Mucosa of rectum (tissue), 2 donors: Measurements from ENCODE around the gene ALAD.

Experiments used
- H3K27ac ChIP-seq, 2 donors: one replicate each; pipeline ENCODE4 v1.7.0; 2013; ENCODE audit warnings: inconsistent platforms in 2 of 2, low read depth in 2 of 2, low read length in 2 of 2
- H3K27me3 ChIP-seq, 2 donors: one replicate each; pipeline ENCODE4 v1.7.0; 2013; ENCODE audit warnings: low read length in 2 of 2; ENCODE audit not compliant: control insufficient read depth in 2 of 2, insufficient read depth in 2 of 2
- H3K36me3 ChIP-seq, 2 donors: one replicate each; pipeline ENCODE4 v1.7.0; 2013; ENCODE audit warnings: low read length in 2 of 2; ENCODE audit not compliant: control insufficient read depth in 2 of 2, insufficient read depth in 2 of 2
- H3K4me1 ChIP-seq, 2 donors: one replicate each; pipeline ENCODE4 v1.7.0; 2013; ENCODE audit warnings: low read length in 2 of 2, mild to moderate bottlenecking in 1 of 2; ENCODE audit not compliant: control insufficient read depth in 2 of 2, insufficient read depth in 2 of 2
- H3K4me3 ChIP-seq, 2 donors: one replicate each; pipeline ENCODE4 v1.7.0; 2013; ENCODE audit warnings: low read length in 2 of 2
- H3K9ac ChIP-seq, 2 donors: one replicate each; pipeline ENCODE4 v1.7.0; 2013; ENCODE audit warnings: low read length in 2 of 2, low read depth in 1 of 2, mild to moderate bottlenecking in 1 of 2
- H3K9me3 ChIP-seq, 2 donors: one replicate each; pipeline ENCODE4 v1.7.0; 2013; ENCODE audit warnings: low read length in 2 of 2; ENCODE audit not compliant: control insufficient read depth in 2 of 2
- donor health status: healthy.
- donor health status: Normal muscosa, but diverticular disease.

The ALAD gene

DNA sequence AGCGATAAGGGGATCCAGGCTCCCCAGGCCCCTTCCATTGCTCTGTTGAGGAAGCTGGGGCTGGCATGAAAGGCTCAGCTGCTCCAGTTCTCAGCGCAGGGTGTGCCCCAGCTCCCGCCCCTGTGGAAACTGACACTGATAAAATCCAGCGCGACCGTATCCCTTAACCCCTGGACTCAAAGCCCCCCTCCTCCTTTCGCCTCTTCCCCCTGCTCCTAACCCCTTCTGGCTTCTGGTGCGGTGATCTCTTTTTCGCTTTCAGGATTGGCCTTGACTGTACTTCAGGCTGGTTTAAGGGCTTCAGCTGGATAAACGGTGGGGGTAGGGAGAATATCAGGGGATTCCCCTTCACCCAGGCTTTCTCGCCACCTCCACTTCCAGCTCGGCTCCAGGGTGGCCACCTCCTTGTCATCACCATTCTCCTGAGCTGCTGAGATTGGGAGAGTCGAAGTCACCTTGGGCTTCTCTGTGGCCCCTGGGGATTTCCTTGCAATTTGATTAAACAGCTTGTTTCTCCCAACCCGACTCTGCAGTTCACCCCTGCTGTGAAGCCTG, 50.9 kb downstream of the ALAD start:
- peak overlapping the region; percentile 67 to 86 for H3K4me3 ChIP-seq

DNA sequence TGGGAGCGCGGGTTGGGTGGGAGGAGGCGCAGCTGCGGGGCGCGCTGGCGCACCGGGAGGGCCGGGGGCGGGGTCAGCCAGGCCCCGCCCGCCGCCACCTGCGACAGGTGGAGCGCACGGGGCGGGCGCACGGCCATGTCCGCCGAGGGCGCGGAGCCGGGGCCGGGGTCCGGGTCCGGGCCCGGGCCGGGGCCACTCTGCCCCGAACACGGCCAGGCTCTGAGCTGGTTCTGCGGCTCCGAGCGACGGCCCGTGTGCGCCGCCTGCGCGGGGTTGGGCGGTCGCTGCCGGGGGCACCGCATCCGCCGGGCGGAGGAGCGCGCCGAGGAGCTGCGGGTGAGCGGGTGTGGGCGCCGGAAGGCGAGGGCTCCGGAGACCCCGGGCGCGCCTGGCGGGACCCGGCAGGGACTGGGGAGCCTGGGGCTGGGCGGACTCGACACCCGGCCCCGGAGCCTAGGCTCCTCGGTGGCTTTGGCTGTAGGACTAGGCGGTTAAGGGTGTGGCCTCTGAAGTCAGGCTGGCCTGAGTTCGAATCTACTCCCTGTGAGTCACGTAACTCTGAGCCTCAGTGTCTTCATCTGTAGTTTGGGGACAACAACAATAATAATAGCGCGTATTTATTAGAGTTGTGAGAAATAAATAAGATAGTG, 51.5 kb downstream of the ALAD start, which contains the start of gene BSPRY:
BSPRY (plus strand) TSS at position 97 of the 650 bp plus-strand sequence; CDS start at position 136, 39 bp downstream.
- Histone ChIP-seq H3K9ac (peak within 1 kb of the TSS; percentile 66 to 79), H3K4me1 (peaks cover 22 to 31% of the 10 kb centered on the region in 2 donors), H3K27ac (peak within 1 kb of the TSS; percentile 61 to 75), H3K4me3 (peak within 1 kb of the TSS; percentile 67 to 86), H3K36me3 (no peaks in the 10 kb centered on the region), H3K27me3 (peaks cover 0 to 2% of the 10 kb centered on the region in 2 donors), H3K9me3 (no peaks in the 10 kb centered on the region)

More for the DNA sequence above, 50.9 kb downstream of the ALAD start:
- Histone ChIP-seq H3K36me3 (peaks cover 0 to 3% of the 10 kb centered on the region in 2 donors), H3K9ac (peak overlapping the region; percentile 66 to 79), H3K4me1 (peaks cover 22 to 29% of the 10 kb centered on the region in 2 donors), H3K27me3 (peaks cover 0 to 2% of the 10 kb centered on the region in 2 donors), H3K9me3 (no peaks in the 10 kb centered on the region), H3K27ac (peak overlapping the region; percentile 61 to 75)

DNA sequence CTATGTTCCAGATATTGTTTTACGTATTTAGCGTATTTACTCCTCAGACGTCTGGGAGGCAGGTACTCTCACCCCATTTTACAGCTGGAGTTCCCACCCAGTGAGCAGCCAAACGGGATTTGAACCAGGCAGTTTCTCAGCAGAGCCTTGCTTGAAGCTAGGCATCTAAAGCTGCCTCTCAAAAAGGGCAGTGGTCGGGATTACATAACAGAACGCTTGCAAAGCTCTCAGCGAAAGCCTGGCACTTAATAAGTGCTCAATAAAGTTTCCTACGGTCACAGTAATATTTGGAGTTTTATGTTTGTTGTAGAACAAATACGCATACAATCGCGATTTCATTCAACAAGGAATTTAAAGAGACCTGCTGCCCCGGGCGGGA, 52.0 kb downstream of the ALAD start:
- H3K9ac ChIP-seq: peak overlapping the region in 1 of 2 donors; percentile 36
- H3K36me3 ChIP-seq: no peaks in the 10 kb centered on the region
- H3K27ac ChIP-seq: peak overlapping the region in 1 of 2 donors; percentile 29
- H3K4me3 ChIP-seq: peak overlapping the region; percentile 64 to 67
- H3K4me1 ChIP-seq: peaks cover 22 to 33% of the 10 kb centered on the region in 2 donors
- no peaks in the 10 kb centered on the region for H3K9me3 ChIP-seq
- H3K27me3 ChIP-seq: peaks cover 0 to 2% of the 10 kb centered on the region in 2 donors

- peak overlapping the region in 1 of 2 donors; percentile 36 for H3K9ac ChIP-seq
- H3K27me3 ChIP-seq: peaks cover 0 to 2% of the 10 kb centered on the region in 2 donors
- no peaks in the 10 kb centered on the region for H3K36me3 ChIP-seq
- no peak overlapping the region for H3K4me3 ChIP-seq
- peaks cover 22 to 36% of the 10 kb centered on the region in 2 donors for H3K4me1 ChIP-seq
- H3K9me3 ChIP-seq: no peaks in the 10 kb centered on the region
- H3K27ac ChIP-seq: peak overlapping the region in 1 of 2 donors; percentile 67
These were observed 52.6 kb downstream of the ALAD start for GRCh38 chr9:113348437-113348836.

GRCh38 chr9:113345671-113346070, 55.4 kb downstream of the ALAD start:
- Histone ChIP-seq H3K27ac (peak overlapping the region; percentile 5 to 72), H3K9ac (no peak overlapping the region), H3K9me3 (no peaks in the 10 kb centered on the region), H3K27me3 (peaks cover 0 to 2% of the 10 kb centered on the region in 2 donors), H3K4me1 (peaks cover 22 to 37% of the 10 kb centered on the region in 2 donors), H3K4me3 (no peak overlapping the region), H3K36me3 (no peaks in the 10 kb centered on the region)

- Histone ChIP-seq H3K36me3 (no peaks in the 10 kb centered on the region), H3K27ac (peak overlapping the region; percentile 45 to 72), H3K9me3 (no peaks in the 10 kb centered on the region), H3K4me3 (no peak overlapping the region), H3K9ac (no peak overlapping the region), H3K27me3 (peaks cover 0 to 2% of the 10 kb centered on the region in 2 donors), H3K4me1 (peaks cover 18 to 35% of the 10 kb centered on the region in 2 donors)
These were observed 55.9 kb downstream of the ALAD start for GRCh38 chr9:113345190-113345589.

DNA sequence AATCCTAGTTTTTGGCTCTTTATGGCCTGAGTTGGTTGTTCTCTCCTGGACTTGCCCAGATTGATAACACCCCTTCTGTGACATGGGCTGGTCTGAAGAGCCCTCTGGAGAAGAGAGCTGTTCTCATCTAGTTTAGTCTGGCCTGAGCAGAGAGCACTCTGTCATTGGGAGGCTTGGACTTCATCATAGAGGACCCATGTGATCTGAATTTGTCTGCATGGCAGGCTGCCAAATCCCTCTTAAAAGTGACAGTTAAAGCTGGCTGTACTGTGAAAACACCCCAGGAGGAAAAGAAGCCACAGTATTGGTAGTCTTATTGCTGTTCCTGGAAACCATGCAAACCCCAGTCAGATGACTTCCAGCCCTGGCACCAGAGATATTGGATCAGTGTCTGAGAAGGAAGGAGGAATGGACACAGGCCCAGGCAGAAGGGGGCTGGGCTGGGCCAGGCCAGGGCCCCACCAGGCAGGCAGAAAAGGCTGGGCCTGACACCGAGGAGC, 57.3 kb downstream of the ALAD start:
- no peak overlapping the region for H3K4me3 ChIP-seq
- no peaks in the 10 kb centered on the region for H3K27me3 ChIP-seq
- peak overlapping the region; percentile 70 to 88 for H3K27ac ChIP-seq
- no peaks in the 10 kb centered on the region for H3K36me3 ChIP-seq
- H3K9ac ChIP-seq: peak overlapping the region in 1 of 2 donors; percentile 13
- no peaks in the 10 kb centered on the region for H3K9me3 ChIP-seq
- peaks cover 15 to 36% of the 10 kb centered on the region in 2 donors for H3K4me1 ChIP-seq

GRCh38 chr9:113341712-113342410, 59.2 kb downstream of the ALAD start:
- peaks cover 7 to 27% of the 10 kb centered on the region in 2 donors for H3K4me1 ChIP-seq
- no peaks in the 10 kb centered on the region for H3K36me3 ChIP-seq
- H3K9me3 ChIP-seq: no peaks in the 10 kb centered on the region
- no peaks in the 10 kb centered on the region for H3K27me3 ChIP-seq
- H3K9ac ChIP-seq: no peak overlapping the region
- H3K4me3 ChIP-seq: no peak overlapping the region
- H3K27ac ChIP-seq: peak overlapping the region in 1 of 2 donors; percentile 45

DNA sequence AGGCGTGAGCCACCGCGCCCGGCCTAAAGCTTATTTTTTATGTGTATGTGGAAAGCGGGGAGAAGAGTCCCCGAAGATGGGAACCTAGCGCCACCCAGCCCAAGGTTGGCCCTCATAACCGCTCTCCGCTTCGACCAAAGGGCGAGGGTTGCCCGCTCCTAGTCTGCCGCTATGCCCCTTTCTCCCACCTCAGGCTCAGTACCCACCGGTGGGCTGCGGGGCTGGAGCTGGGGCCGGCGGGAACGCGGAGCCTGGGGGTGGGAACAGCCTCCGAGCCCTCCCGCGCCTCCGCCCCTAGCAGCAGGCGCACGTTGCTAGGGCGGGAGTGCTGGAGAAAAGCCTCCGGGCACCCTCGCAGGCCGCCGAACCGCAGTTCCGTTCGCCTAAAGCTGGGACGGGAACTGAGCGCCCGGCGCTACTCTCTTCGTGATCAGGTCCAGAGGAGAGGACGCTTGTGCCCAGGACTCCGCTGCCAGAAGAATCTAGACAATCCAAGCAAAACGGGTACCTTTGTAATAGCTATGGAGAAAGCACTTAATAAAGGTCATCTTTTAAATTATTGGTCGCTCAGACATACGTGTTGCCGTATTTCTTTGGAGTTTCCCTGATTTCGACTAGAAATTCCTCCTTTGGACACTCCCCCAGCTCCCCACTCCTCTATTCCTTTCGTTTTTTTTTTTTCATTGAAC, 60.9 kb downstream of the ALAD start, which contains the start of gene WDR31:
WDR31 (minus strand) TSS at position 265 of the 689 bp plus-strand sequence. CDS start 8,253 bp downstream, outside the sequence.
- Histone ChIP-seq H3K9me3 (no peaks in the 10 kb centered on the region), H3K4me3 (peak within 1 kb of the TSS; percentile 74 to 89), H3K36me3 (no peaks in the 10 kb centered on the region), H3K27ac (peak within 1 kb of the TSS; percentile 46 to 66), H3K4me1 (peaks cover 7 to 18% of the 10 kb centered on the region in 2 donors), H3K27me3 (no peaks in the 10 kb centered on the region), H3K9ac (peak within 1 kb of the TSS; percentile 58 to 66)
